OCI-LY1 (cell line): ENCODE results near the gene CRYBG1.

Experiments used
- H2AFZ ChIP-seq: fragments of 200-600 bp; sonication (generic), shearing (Covaris generic); 2 replicates; pipeline ENCODE4 v1.6.0; 2014; ENCODE audit warnings: antibody characterized with exemption, mild to moderate bottlenecking, low read length
- H3F3A ChIP-seq: fragments of 200-600 bp; sonication (generic), shearing (Covaris generic); 2 replicates; pipeline ENCODE4 v1.6.0; 2014; ENCODE audit warnings: mild to moderate bottlenecking, antibody characterized with exemption, low read length, moderate library complexity; ENCODE audit not compliant: insufficient read depth
- H3K27ac ChIP-seq: fragments of 200-600 bp; sonication (generic); 2 replicates; pipeline ENCODE4 v1.5.1; 2014; ENCODE audit warnings: low read length, mixed run types, mild to moderate bottlenecking, low read depth; ENCODE audit not compliant: poor library complexity, severe bottlenecking
- H3K27me3 ChIP-seq: fragments of 200-600 bp; sonication (generic); 2 replicates; pipeline ENCODE4 v1.6.0; 2014; ENCODE audit warnings: antibody characterized with exemption, mild to moderate bottlenecking, low read length, moderate library complexity; ENCODE audit not compliant: insufficient read depth
- H3K36me3 ChIP-seq: fragments of 200-600 bp; sonication (generic); 2 replicates; pipeline ENCODE4 v1.6.1; 2014; ENCODE audit warnings: mild to moderate bottlenecking, antibody characterized with exemption, low read length, moderate library complexity, mixed read lengths; ENCODE audit not compliant: insufficient read depth
- H3K4me1 ChIP-seq: fragments of 200-600 bp; sonication (generic); 2 replicates; pipeline ENCODE4 v1.5.1; 2014; ENCODE audit warnings: mild to moderate bottlenecking, low read length, moderate library complexity; ENCODE audit not compliant: insufficient read depth, severe bottlenecking
- H3K4me2 ChIP-seq: fragments of 200-600 bp; sonication (generic), shearing (Covaris generic); 2 replicates; pipeline ENCODE4 v1.6.1; 2014; ENCODE audit warnings: low read length
- H3K4me3 ChIP-seq: fragments of 200-600 bp; sonication (generic); 2 replicates; pipeline ENCODE4 v1.5.1; 2014; ENCODE audit warnings: low read length, low read depth, mild to moderate bottlenecking, mixed read lengths; ENCODE audit not compliant: poor library complexity, severe bottlenecking
- H3K79me2 ChIP-seq: fragments of 200-600 bp; shearing (Covaris generic); 2 replicates; pipeline ENCODE4 v1.6.1; 2016; ENCODE audit warnings: mixed run types, low read length, mixed read lengths; ENCODE audit not compliant: insufficient read depth
- H3K9ac ChIP-seq: fragments of 200-600 bp; sonication (generic), shearing (Covaris generic); 2 replicates; pipeline ENCODE4 v1.6.1; 2014; ENCODE audit warnings: mild to moderate bottlenecking, low read length, mixed read lengths
- H3K9me2 ChIP-seq: fragments of 200-600 bp; sonication (generic), shearing (Covaris generic); 2 replicates; pipeline ENCODE4 v1.6.1; 2014; ENCODE audit warnings: low read depth, mild to moderate bottlenecking, low read length, mixed read lengths
- H3K9me3 ChIP-seq: fragments of 200-600 bp; shearing (Covaris generic); 2 replicates; pipeline ENCODE4 v1.6.1; 2014; ENCODE audit warnings: low read length, mixed read lengths
- H4K20me1 ChIP-seq: fragments of 200-600 bp; sonication (generic), shearing (Covaris generic); 2 replicates; pipeline ENCODE4 v1.6.0; 2016; ENCODE audit warnings: mild to moderate bottlenecking, low read length; ENCODE audit not compliant: insufficient read depth
- EZH2 ChIP-seq: fragments of 200-600 bp; sonication (generic), shearing (Covaris generic); IDR thresholded peaks from 2 replicates; pipeline ENCODE4 v1.8.0; 2017; ENCODE audit warnings: borderline replicate concordance, mixed run types, mild to moderate bottlenecking, antibody characterized with exemption, low read length, moderate library complexity, mixed read lengths
- TF ChIP-seq, protein P1 (sequence below): fragments of 200-600 bp; sonication (generic), shearing (Covaris generic); IDR thresholded peaks from 2 replicates; pipeline ENCODE4 v1.5.1; 2017; ENCODE audit warnings: mild to moderate bottlenecking, antibody characterized with exemption, low read length, moderate library complexity, mixed read lengths

CRYBG1 gene

DNA sequence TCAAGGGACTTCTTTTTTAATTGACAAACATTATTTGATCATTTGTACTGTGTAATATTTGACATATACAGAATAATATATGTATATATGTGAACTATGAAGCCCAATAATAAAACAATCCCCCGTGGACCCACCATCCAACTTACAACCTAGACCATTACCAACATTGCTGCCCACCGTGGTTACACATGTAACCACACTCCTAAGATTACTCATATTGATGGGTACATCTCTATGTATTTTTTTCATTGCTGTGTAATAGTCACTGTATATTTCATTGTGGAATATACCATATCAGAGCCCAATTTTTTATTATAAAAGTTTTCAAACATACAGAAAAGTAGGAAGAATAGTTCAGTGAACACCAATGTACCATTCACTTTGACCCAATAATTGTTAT is 174.5 kb downstream of the CRYBG1 start:
- Histone ChIP-seq H3K36me3 (peaks cover 53% of the 10 kb centered on the region), H3K9me2 (no peaks in the 10 kb centered on the region), H3K4me3 (no peak overlapping the region), H4K20me1 (no peaks in the 10 kb centered on the region), H3K4me2 (no peak overlapping the region), H3F3A (no peaks in the 10 kb centered on the region), H3K9ac (no peak overlapping the region), H3K79me2 (no peaks in the 10 kb centered on the region), H3K27ac (no peak overlapping the region), H3K27me3 (no peaks in the 10 kb centered on the region), H2AFZ (no peak overlapping the region), H3K9me3 (no peaks in the 10 kb centered on the region), H3K4me1 (peaks cover 9% of the 10 kb centered on the region)
- TF ChIP-seq EZH2, result no peak
- TF ChIP-seq, protein P1, sequence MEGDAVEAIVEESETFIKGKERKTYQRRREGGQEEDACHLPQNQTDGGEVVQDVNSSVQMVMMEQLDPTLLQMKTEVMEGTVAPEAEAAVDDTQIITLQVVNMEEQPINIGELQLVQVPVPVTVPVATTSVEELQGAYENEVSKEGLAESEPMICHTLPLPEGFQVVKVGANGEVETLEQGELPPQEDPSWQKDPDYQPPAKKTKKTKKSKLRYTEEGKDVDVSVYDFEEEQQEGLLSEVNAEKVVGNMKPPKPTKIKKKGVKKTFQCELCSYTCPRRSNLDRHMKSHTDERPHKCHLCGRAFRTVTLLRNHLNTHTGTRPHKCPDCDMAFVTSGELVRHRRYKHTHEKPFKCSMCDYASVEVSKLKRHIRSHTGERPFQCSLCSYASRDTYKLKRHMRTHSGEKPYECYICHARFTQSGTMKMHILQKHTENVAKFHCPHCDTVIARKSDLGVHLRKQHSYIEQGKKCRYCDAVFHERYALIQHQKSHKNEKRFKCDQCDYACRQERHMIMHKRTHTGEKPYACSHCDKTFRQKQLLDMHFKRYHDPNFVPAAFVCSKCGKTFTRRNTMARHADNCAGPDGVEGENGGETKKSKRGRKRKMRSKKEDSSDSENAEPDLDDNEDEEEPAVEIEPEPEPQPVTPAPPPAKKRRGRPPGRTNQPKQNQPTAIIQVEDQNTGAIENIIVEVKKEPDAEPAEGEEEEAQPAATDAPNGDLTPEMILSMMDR, result no peak

DNA sequence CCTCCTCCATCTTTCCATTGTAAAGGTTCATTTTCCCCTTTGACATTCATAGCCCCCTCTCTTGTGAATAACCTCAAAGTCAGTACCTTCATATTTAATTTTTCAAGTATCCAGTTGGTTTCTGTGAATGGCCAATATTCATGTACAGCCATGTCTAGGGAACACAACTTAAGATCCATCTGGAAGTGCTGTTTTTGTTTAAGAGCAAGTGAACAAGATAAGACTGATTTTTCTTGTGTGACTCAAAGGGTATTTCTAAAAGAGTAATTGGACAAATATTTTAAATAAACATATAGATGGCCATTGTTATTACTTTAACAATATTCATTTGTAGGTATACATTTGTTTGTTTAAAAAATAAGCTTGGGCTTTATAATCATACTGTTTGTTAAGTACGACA is 175.8 kb downstream of the CRYBG1 start:
- Histone ChIP-seq H3K27me3 (no peaks in the 10 kb centered on the region), H3K79me2 (no peaks in the 10 kb centered on the region), H2AFZ (no peak overlapping the region), H3K9me2 (no peaks in the 10 kb centered on the region), H4K20me1 (no peaks in the 10 kb centered on the region), H3K9ac (no peak overlapping the region), H3K9me3 (no peaks in the 10 kb centered on the region), H3K4me2 (no peak overlapping the region), H3K27ac (no peak overlapping the region), H3K4me3 (no peak overlapping the region), H3F3A (no peaks in the 10 kb centered on the region), H3K36me3 (peaks cover 41% of the 10 kb centered on the region), H3K4me1 (peaks cover 13% of the 10 kb centered on the region)
- no peak for TF ChIP-seq EZH2
- TF ChIP-seq, protein P1, result no peak

DNA sequence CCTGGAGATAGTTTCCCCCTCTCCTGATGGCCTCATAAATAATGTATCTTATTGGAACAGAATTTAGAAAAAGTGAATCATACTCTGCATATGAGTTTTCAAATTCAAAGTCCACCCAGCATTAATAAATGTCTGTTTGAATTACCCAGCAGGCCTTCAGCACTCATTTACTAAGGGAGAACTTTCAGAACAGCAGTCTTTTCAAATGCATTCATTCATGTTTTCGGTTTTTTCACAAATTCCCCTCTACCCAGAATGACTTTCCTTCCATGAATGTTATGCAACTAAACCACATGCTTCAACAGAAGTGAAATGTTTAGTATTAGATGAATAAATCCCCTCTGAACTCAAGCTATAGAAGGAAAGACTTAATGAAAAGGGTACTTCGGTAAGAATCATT is 176.3 kb downstream of the CRYBG1 start:
- no peak overlapping the region for H3K27ac ChIP-seq
- no peak overlapping the region for H3K9ac ChIP-seq
- H3K79me2 ChIP-seq, result no peaks in the 10 kb centered on the region
- no peak overlapping the region for H2AFZ ChIP-seq
- H4K20me1 ChIP-seq, result no peaks in the 10 kb centered on the region
- no peak overlapping the region for H3K4me2 ChIP-seq
- H3K4me3 ChIP-seq, result no peak overlapping the region
- peaks cover 13% of the 10 kb centered on the region for H3K4me1 ChIP-seq
- H3K9me3 ChIP-seq, result no peaks in the 10 kb centered on the region
- peaks cover 36% of the 10 kb centered on the region for H3K36me3 ChIP-seq
- no peaks in the 10 kb centered on the region for H3K27me3 ChIP-seq
- no peak for TF ChIP-seq EZH2
- TF ChIP-seq, protein P1, result no peak
- H3K9me2 ChIP-seq, result no peaks in the 10 kb centered on the region
- H3F3A ChIP-seq, result no peaks in the 10 kb centered on the region
